ENCODE results near the gene TOMM20. TPM values are rescaled to one million over a fixed set of nuclear protein-coding genes. Genes with fewer than 3 reads are reported as not detected.

Gene TOMM20
- total and polyA plus RNA-seq, 3 experiments from 2014 or later = 59.8 to 115 (median 108) TPM

- Histone ChIP-seq H3K27me3 (ENCODE audit: insufficient read depth, low read length, poor library complexity, severe bottlenecking) (no peaks in the 10 kb centered on the region), H3K9me3 (ENCODE audit: low read length) (no peaks in the 10 kb centered on the region), H3K36me3 (ENCODE audit: insufficient read depth, low read length) (peaks cover 60% of the 10 kb centered on the region), H3K4me3 (ENCODE audit: low read length) (no peak overlapping the region), H3K27ac (ENCODE audit: low read depth, low read length) (no peak overlapping the region), H3K4me1 (ENCODE audit: insufficient read depth, low read length) (peaks cover 14% of the 10 kb centered on the region)
- H3K4me1 Mint-ChIP-seq = peaks cover 32 to 53% (median 36%) of the 10 kb centered on the region in 3 donors
- no peaks in the 10 kb centered on the region for H3K9me3 Mint-ChIP-seq
- H3K4me3 Mint-ChIP-seq = no peak overlapping the region
- POLR2A ChIA-PET = interaction anchor here (0.7 to 1.3 kb wide), 2 partner anchors 9 to 1129 kb away, joined by 4 to 5 read pairs; partner anchors contain the start of gene RBM34
- no peaks in the 10 kb centered on the region for H3K27me3 Mint-ChIP-seq
- H3K27ac Mint-ChIP-seq = no peak overlapping the region
- CTCF ChIA-PET = no interaction called here
- DNase-seq = no peak
- H3K36me3 Mint-ChIP-seq = peaks cover 14 to 74% (median 20%) of the 10 kb centered on the region in 3 donors
These were observed 23.6 kb upstream of the TOMM20 start for GRCh38 chr1:235152235-235152634.

DNA sequence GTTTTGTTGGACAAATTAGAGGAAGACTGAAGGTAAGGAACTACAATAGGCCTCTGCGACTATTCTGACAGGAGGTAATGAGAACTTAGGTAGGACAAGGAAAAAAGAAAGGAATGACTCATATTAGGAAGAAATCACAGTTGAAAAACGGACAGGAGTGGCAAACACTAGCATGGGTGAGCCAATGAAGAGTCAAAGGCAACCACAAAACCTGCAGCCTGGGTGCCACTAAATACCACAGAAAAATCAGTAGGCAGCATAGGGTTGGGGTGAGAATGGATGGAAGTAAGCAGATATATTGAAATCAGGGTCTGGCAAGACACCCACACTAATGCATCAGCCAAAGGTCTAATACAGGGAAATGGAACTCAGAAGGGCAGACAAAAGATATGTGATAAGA, 22.4 kb upstream of the TOMM20 start:
- Histone ChIP-seq H3K27me3 (ENCODE audit: insufficient read depth, low read length, poor library complexity, severe bottlenecking) (no peaks in the 10 kb centered on the region), H3K4me1 (ENCODE audit: insufficient read depth, low read length) (peaks cover 1% of the 10 kb centered on the region), H3K9me3 (ENCODE audit: low read length) (no peaks in the 10 kb centered on the region), H3K4me3 (ENCODE audit: low read length) (no peak overlapping the region), H3K36me3 (ENCODE audit: insufficient read depth, low read length) (peaks cover 48% of the 10 kb centered on the region), H3K27ac (ENCODE audit: low read depth, low read length) (no peak overlapping the region)
- Mint-ChIP-seq H3K4me1 (peaks cover 32 to 57% (median 39%) of the 10 kb centered on the region in 3 donors), H3K4me3 (peak overlapping the region in 1 of 7 donors; percentile 62), H3K27me3 (no peaks in the 10 kb centered on the region), H3K36me3 (peaks cover 14 to 83% (median 22%) of the 10 kb centered on the region in 3 donors), H3K27ac (peak overlapping the region in 7 of 8 donors; percentile 7 to 93 (median 29)), H3K9me3 (no peaks in the 10 kb centered on the region)
- CTCF ChIA-PET = no interaction called here
- POLR2A ChIA-PET = interaction anchor here (1.3 kb wide), 1 partner anchor 10 kb away, joined by 4 read pairs; the partner anchor contains the start of gene RBM34
- no peak for DNase-seq

DNA sequence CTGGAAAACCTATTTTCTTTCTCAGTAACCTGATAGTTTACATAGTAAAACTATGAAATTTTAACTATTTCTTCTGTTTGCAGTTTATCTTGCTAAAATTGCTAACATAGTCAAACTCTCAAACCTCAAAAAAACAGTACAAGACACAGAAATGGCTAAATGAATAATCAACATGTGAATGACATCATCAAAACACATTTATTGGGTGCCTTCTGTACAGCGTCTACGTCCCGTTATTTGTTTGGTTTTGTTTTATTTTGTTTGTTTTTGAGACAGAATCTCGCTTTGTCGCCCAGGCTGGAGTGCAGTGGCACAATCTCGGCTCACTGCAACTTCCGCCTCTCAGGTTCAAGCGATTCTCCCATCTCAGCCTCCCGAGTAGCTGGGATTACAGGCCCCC, 21.2 kb upstream of the TOMM20 start:
- Histone ChIP-seq H3K27me3 (ENCODE audit: insufficient read depth, low read length, poor library complexity, severe bottlenecking) (no peaks in the 10 kb centered on the region), H3K27ac (ENCODE audit: low read depth, low read length) (no peak overlapping the region), H3K4me3 (ENCODE audit: low read length) (no peak overlapping the region), H3K4me1 (ENCODE audit: insufficient read depth, low read length) (no peaks in the 10 kb centered on the region), H3K9me3 (ENCODE audit: low read length) (no peaks in the 10 kb centered on the region), H3K36me3 (ENCODE audit: insufficient read depth, low read length) (peaks cover 51% of the 10 kb centered on the region)
- ChIA-PET CTCF (no interaction called here), POLR2A (interaction anchor here (0.7 to 1.3 kb wide), 2 partner anchors 11 to 273 kb away, joined by 3 to 8 read pairs; partner anchors contain the start of gene RBM34)
- Mint-ChIP-seq H3K4me3 (no peak overlapping the region), H3K27me3 (no peaks in the 10 kb centered on the region), H3K27ac (peak overlapping the region in 1 of 8 donors; percentile 94), H3K4me1 (peaks cover 29 to 61% (median 42%) of the 10 kb centered on the region in 3 donors), H3K9me3 (no peaks in the 10 kb centered on the region), H3K36me3 (peaks cover 13 to 87% (median 21%) of the 10 kb centered on the region in 3 donors)
- DNase-seq = no peak

GRCh38 chr1:235147269-235147668, 18.6 kb upstream of the TOMM20 start:
- Histone ChIP-seq H3K36me3 (ENCODE audit: insufficient read depth, low read length) (peaks cover 34% of the 10 kb centered on the region), H3K4me3 (ENCODE audit: low read length) (no peak overlapping the region), H3K9me3 (ENCODE audit: low read length) (no peaks in the 10 kb centered on the region), H3K27me3 (ENCODE audit: insufficient read depth, low read length, poor library complexity, severe bottlenecking) (no peaks in the 10 kb centered on the region), H3K4me1 (ENCODE audit: insufficient read depth, low read length) (no peaks in the 10 kb centered on the region), H3K27ac (ENCODE audit: low read depth, low read length) (no peak overlapping the region)
- peak overlapping the region in 2 of 8 donors; percentile 34 to 54 for H3K27ac Mint-ChIP-seq
- H3K27me3 Mint-ChIP-seq = no peaks in the 10 kb centered on the region
- POLR2A ChIA-PET = no interaction called here
- H3K4me1 Mint-ChIP-seq = peaks cover 21 to 53% (median 27%) of the 10 kb centered on the region in 3 donors
- DNase-seq = no peak
- no peak overlapping the region for H3K4me3 Mint-ChIP-seq
- CTCF ChIA-PET = no interaction called here
- no peaks in the 10 kb centered on the region for H3K9me3 Mint-ChIP-seq
- peaks cover 3 to 83% (median 16%) of the 10 kb centered on the region in 3 donors for H3K36me3 Mint-ChIP-seq

DNA sequence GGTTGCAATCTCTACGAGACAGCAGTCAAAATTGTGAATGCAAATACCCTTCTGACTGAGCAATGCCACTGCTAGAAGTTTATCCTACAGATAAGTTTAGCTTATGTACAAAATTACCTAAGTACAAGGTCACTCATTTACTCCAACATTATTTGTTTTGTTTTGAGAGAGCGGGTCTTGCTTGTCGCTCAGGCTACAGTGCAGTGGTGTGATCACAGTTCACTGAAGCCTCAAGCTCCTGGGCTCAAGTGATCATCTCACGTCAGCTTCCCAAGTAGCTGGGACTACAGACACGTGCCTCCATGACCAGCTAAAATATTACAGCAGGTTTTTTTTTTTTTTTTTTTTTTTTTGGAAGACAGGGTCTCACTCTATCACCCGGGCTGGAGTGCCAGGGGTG, 17.0 kb upstream of the TOMM20 start:
- CTCF ChIA-PET = interaction anchor here (0.9 to 1.4 kb wide), 3 partner anchors 10 to 13 kb away, joined by 3 to 4 read pairs (median 3); no protein-coding TSS in a partner anchor
- H3K27ac ChIP-seq (ENCODE audit: low read depth, low read length) = no peak overlapping the region
- Mint-ChIP-seq H3K27ac (no peak overlapping the region), H3K4me1 (peaks cover 12 to 44% (median 15%) of the 10 kb centered on the region in 3 donors), H3K36me3 (peaks cover 0 to 86% (median 8%) of the 10 kb centered on the region in 3 donors), H3K4me3 (no peak overlapping the region), H3K27me3 (no peaks in the 10 kb centered on the region), H3K9me3 (no peaks in the 10 kb centered on the region)
- POLR2A ChIA-PET = interaction anchor here (0.6 to 0.8 kb wide), 3 partner anchors 12 to 189 kb away, joined by 3 to 5 read pairs (median 5); partner anchors contain the start of gene RBM34
- no peaks in the 10 kb centered on the region for H3K4me1 ChIP-seq (ENCODE audit: insufficient read depth, low read length)
- H3K4me3 ChIP-seq (ENCODE audit: low read length) = no peak overlapping the region
- H3K36me3 ChIP-seq (ENCODE audit: insufficient read depth, low read length) = peaks cover 30% of the 10 kb centered on the region
- no peak for DNase-seq
- H3K9me3 ChIP-seq (ENCODE audit: low read length) = no peaks in the 10 kb centered on the region
- no peaks in the 10 kb centered on the region for H3K27me3 ChIP-seq (ENCODE audit: insufficient read depth, low read length, poor library complexity, severe bottlenecking)

DNA sequence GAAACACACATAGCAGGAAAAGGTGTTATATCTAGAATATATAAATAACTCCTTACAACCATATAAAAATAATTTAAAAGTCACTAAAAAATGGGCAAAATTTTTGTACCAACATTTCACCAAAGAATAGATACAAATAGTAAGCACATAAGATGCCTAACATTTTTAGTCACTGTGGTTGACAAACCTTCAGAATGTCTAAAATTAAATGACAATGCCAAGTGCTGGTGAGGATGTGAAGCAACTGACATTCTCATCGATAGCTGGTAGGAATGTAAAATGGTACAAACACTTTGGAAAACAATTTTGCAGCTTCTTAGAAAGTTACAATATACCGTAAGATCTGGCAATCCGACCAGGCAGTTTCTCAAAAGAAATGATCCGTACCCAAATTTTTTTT, 14.4 kb upstream of the TOMM20 start:
- Mint-ChIP-seq H3K4me3 (no peak overlapping the region), H3K4me1 (peaks cover 8 to 49% (median 18%) of the 10 kb centered on the region in 3 donors), H3K27ac (no peak overlapping the region), H3K36me3 (peaks cover 0 to 86% (median 13%) of the 10 kb centered on the region in 3 donors), H3K9me3 (no peaks in the 10 kb centered on the region), H3K27me3 (no peaks in the 10 kb centered on the region)
- DNase-seq = no peak
- H3K4me3 ChIP-seq (ENCODE audit: low read length) = no peak overlapping the region
- no peaks in the 10 kb centered on the region for H3K9me3 ChIP-seq (ENCODE audit: low read length)
- H3K36me3 ChIP-seq (ENCODE audit: insufficient read depth, low read length) = peaks cover 23% of the 10 kb centered on the region
- ChIA-PET CTCF (no interaction called here), POLR2A (interaction anchor here (0.5 kb wide), 1 partner anchor 37 kb away, joined by 4 read pairs; no protein-coding TSS in a partner anchor)
- H3K27me3 ChIP-seq (ENCODE audit: insufficient read depth, low read length, poor library complexity, severe bottlenecking) = no peaks in the 10 kb centered on the region
- no peaks in the 10 kb centered on the region for H3K4me1 ChIP-seq (ENCODE audit: insufficient read depth, low read length)
- H3K27ac ChIP-seq (ENCODE audit: low read depth, low read length) = no peak overlapping the region

- H3K9me3 Mint-ChIP-seq = no peaks in the 10 kb centered on the region
- peak overlapping the region in 3 of 8 donors; percentile 9 to 53 (median 26) for H3K27ac Mint-ChIP-seq
- no peaks in the 10 kb centered on the region for H3K27me3 Mint-ChIP-seq
- ChIA-PET CTCF (interaction anchor here (0.7 to 1.7 kb wide), 2 partner anchors 51 to 278 kb away, joined by 3 to 5 read pairs; no protein-coding TSS in a partner anchor), POLR2A (no interaction called here)
- Histone ChIP-seq H3K36me3 (ENCODE audit: insufficient read depth, low read length) (peaks cover 43% of the 10 kb centered on the region), H3K27me3 (ENCODE audit: insufficient read depth, low read length, poor library complexity, severe bottlenecking) (no peaks in the 10 kb centered on the region), H3K4me1 (ENCODE audit: insufficient read depth, low read length) (no peaks in the 10 kb centered on the region), H3K9me3 (ENCODE audit: low read length) (no peaks in the 10 kb centered on the region), H3K27ac (ENCODE audit: low read depth, low read length) (no peak overlapping the region), H3K4me3 (ENCODE audit: low read length) (no peak overlapping the region)
- no peak for DNase-seq
- H3K4me3 Mint-ChIP-seq = no peak overlapping the region
- peaks cover 10 to 31% (median 14%) of the 10 kb centered on the region in 3 donors for H3K4me1 Mint-ChIP-seq
- peaks cover 10 to 91% (median 24%) of the 10 kb centered on the region in 3 donors for H3K36me3 Mint-ChIP-seq
These were observed 10.7 kb upstream of the TOMM20 start for GRCh38 chr1:235139315-235139714.

- no peak overlapping the region for H3K4me3 Mint-ChIP-seq
- peaks cover 43% of the 10 kb centered on the region for H3K36me3 ChIP-seq (ENCODE audit: insufficient read depth, low read length)
- ChIA-PET CTCF (interaction anchor here (1.7 kb wide), 1 partner anchor 278 kb away, joined by 5 read pairs; no protein-coding TSS in a partner anchor), POLR2A (no interaction called here)
- H3K4me1 ChIP-seq (ENCODE audit: insufficient read depth, low read length) = no peaks in the 10 kb centered on the region
- peaks cover 10 to 27% (median 14%) of the 10 kb centered on the region in 3 donors for H3K4me1 Mint-ChIP-seq
- H3K9me3 Mint-ChIP-seq = no peaks in the 10 kb centered on the region
- no peaks in the 10 kb centered on the region for H3K27me3 Mint-ChIP-seq
- H3K36me3 Mint-ChIP-seq = peaks cover 10 to 91% (median 24%) of the 10 kb centered on the region in 3 donors
- peak overlapping the region in 6 of 8 donors; percentile 22 to 74 (median 38) for H3K27ac Mint-ChIP-seq
- no peak overlapping the region for H3K27ac ChIP-seq (ENCODE audit: low read depth, low read length)
- no peaks in the 10 kb centered on the region for H3K27me3 ChIP-seq (ENCODE audit: insufficient read depth, low read length, poor library complexity, severe bottlenecking)
- H3K4me3 ChIP-seq (ENCODE audit: low read length) = no peak overlapping the region
- DNase-seq = no peak
- no peaks in the 10 kb centered on the region for H3K9me3 ChIP-seq (ENCODE audit: low read length)
These were observed 10.2 kb upstream of the TOMM20 start for GRCh38 chr1:235138821-235139220.

All from CD8-positive, alpha-beta memory T cell (primary cell).